Uterus (tissue), 4 donors: ENCODE data around the gene UGT1A3. TPM values are rescaled to one million over a fixed set of nuclear protein-coding genes. Genes with fewer than 3 reads are reported as not detected.

ENCODE experiments used
- DNase-seq, 2 donors: peaks; one replicate each; pipeline ENCODE4 v3.0.0-alpha.2; 2019 to 2020
- H3K27ac ChIP-seq, 2 donors: fragments of 200-600 bp; sonication (generic); 1 replicate in 1 of 2; 2 replicates in 1 of 2; pipeline ENCODE4 v1.5.1; 2016 to 2018
- H3K27me3 ChIP-seq, 2 donors: fragments of 200-600 bp; sonication (generic); one replicate each; pipeline ENCODE4 v1.5.1; 2018 to 2019; ENCODE audit warnings: control low read depth in 1 of 2
- H3K36me3 ChIP-seq, 2 donors: fragments of 200-600 bp; sonication (generic); one replicate each; pipeline ENCODE4 v1.5.1; 2019; ENCODE audit warnings: control low read depth in 1 of 2
- H3K4me1 ChIP-seq, 2 donors: fragments of 200-600 bp; sonication (generic); one replicate each; pipeline ENCODE4 v1.5.1; 2018 to 2019; ENCODE audit warnings: control low read depth in 1 of 2
- H3K4me3 ChIP-seq, 2 donors: fragments of 200-600 bp; sonication (generic); 1 replicate in 1 of 2; 2 replicates in 1 of 2; pipeline ENCODE4 v1.5.1; 2018 to 2019; ENCODE audit warnings: mild to moderate bottlenecking in 1 of 2
- H3K9me3 ChIP-seq, 2 donors: fragments of 200-600 bp; sonication (generic); one replicate each; pipeline ENCODE4 v1.5.1; 2019; ENCODE audit warnings: control low read depth in 1 of 2
- CTCF ChIP-seq, 4 experiments: fragments of 200-600 bp in 2 of 4; fragments of 450-650 bp in 2 of 4; sonication (generic) in 2 of 4; IDR thresholded peaks; one replicate each; pipeline ENCODE4 v1.5.1; 2016 to 2019; ENCODE audit warnings: antibody characterized with exemption in 4 of 4, mild to moderate bottlenecking in 2 of 4, moderate library complexity in 1 of 4
- POLR2A ChIP-seq, 2 donors: fragments of 450-650 bp; IDR thresholded peaks; one replicate each; pipeline ENCODE4 v1.6.1; 2016; ENCODE audit warnings: antibody characterized with exemption in 2 of 2, mild to moderate bottlenecking in 1 of 2, moderate library complexity in 1 of 2
- intact Hi-C: fragments of 100-400 bp; cut with DNase I; formaldehyde crosslinking; loops from one replicate; pipeline ENCODE4 v1.15.1; 2023; ENCODE audit warnings: low total_unique reads
- total RNA-seq, 4 donors: library from RNA; depleted of rRNA in 3 of 4; stranded (reverse); fragments of >200 nt in 3 of 4; gene quantifications; one replicate each; pipeline versions ENCODE4 v1.1.0 to v1.2.4, GENCODE V29; 2014 to 2023
- donor health status: DM: yes; HTN: yes; CAD: no.

The UGT1A3 gene
- not detected for total RNA-seq

- Histone ChIP-seq H3K27ac (no peak within 1 kb of the TSS), H3K4me1 (no peaks in the 10 kb centered on the region), H3K36me3 (no peaks in the 10 kb centered on the region), H3K9me3 (no peaks in the 10 kb centered on the region), H3K4me3 (no peak within 1 kb of the TSS), H3K27me3 (no peaks in the 10 kb centered on the region)
- TF ChIP-seq CTCF (IDR thresholded peaks at IDR 0.05) (no peak), POLR2A (IDR thresholded peaks at IDR 0.05) (no peak)
- intact Hi-C loops, result no loop called here
- DNase-seq, result no peak
These were observed at the start of gene UGT1A3 for GRCh38 chr2:233728723-233729301. Gene UGT1A3 (plus strand): TSS chr2:233729042. CDS start chr2:233729127, 85 bp downstream.

- no peaks in the 10 kb centered on the region for H3K4me1 ChIP-seq
- intact Hi-C loops, result no loop called here
- H3K4me3 ChIP-seq, result no peak overlapping the region
- no peak for TF ChIP-seq CTCF (IDR thresholded peaks at IDR 0.05)
- no peak for TF ChIP-seq POLR2A (IDR thresholded peaks at IDR 0.05)
- no peaks in the 10 kb centered on the region for H3K9me3 ChIP-seq
- no peaks in the 10 kb centered on the region for H3K27me3 ChIP-seq
- DNase-seq, result no peak
- H3K36me3 ChIP-seq, result no peaks in the 10 kb centered on the region
- H3K27ac ChIP-seq, result no peak overlapping the region
These were observed 49.6 kb upstream of the UGT1A3 start for GRCh38 chr2:233679196-233679595.

- Histone ChIP-seq H3K9me3 (no peaks in the 10 kb centered on the region), H3K27ac (no peak overlapping the region), H3K4me3 (no peak overlapping the region), H3K27me3 (no peaks in the 10 kb centered on the region), H3K4me1 (no peaks in the 10 kb centered on the region), H3K36me3 (no peaks in the 10 kb centered on the region)
- TF ChIP-seq CTCF (IDR thresholded peaks at IDR 0.05), result no peak
- TF ChIP-seq POLR2A (IDR thresholded peaks at IDR 0.05), result no peak
- intact Hi-C loops, result no loop called here
- no peak for DNase-seq
These were observed 48.3 kb upstream of the UGT1A3 start for GRCh38 chr2:233680361-233681045.

GRCh38 chr2:233681521-233682099, 47.2 kb upstream of the UGT1A3 start, which contains the start of gene UGT1A7:
Gene UGT1A7 (plus strand): TSS chr2:233681901. CDS start chr2:233681938, 37 bp downstream.
- no peaks in the 10 kb centered on the region for H3K36me3 ChIP-seq
- TF ChIP-seq POLR2A (IDR thresholded peaks at IDR 0.05), result no peak
- no peak for TF ChIP-seq CTCF (IDR thresholded peaks at IDR 0.05)
- H3K27ac ChIP-seq, result no peak within 1 kb of the TSS
- intact Hi-C loops, result no loop called here
- no peaks in the 10 kb centered on the region for H3K27me3 ChIP-seq
- H3K4me3 ChIP-seq, result no peak within 1 kb of the TSS
- DNase-seq, result no peak
- no peaks in the 10 kb centered on the region for H3K4me1 ChIP-seq
- H3K9me3 ChIP-seq, result no peaks in the 10 kb centered on the region

GRCh38 chr2:233684640-233685039, 44.2 kb upstream of the UGT1A3 start:
- Histone ChIP-seq H3K4me1 (no peaks in the 10 kb centered on the region), H3K4me3 (no peak overlapping the region), H3K36me3 (no peaks in the 10 kb centered on the region), H3K9me3 (no peaks in the 10 kb centered on the region), H3K27me3 (no peaks in the 10 kb centered on the region), H3K27ac (no peak overlapping the region)
- no peak for DNase-seq
- intact Hi-C loops, result no loop called here
- TF ChIP-seq CTCF (IDR thresholded peaks at IDR 0.05) (no peak), POLR2A (IDR thresholded peaks at IDR 0.05) (no peak)
